GM23338 (cell line): Measurements from ENCODE around the gene EXOC4. TPM values are rescaled to one million over a fixed set of nuclear protein-coding genes. Genes with fewer than 3 reads are reported as not detected.
A peak's percentile ranks its signal among the peaks of the same experiment; 100 is the strongest.

ENCODE experiments used
- ATAC-seq: fragments of 200-7000 bp; cut with Tn5 transposase; 3 replicates; pipeline ENCODE4 v1.9.1; 2020
- DNase-seq: peaks from one replicate; pipeline ENCODE4 v3.0.0-alpha.2; 2015; ENCODE audit warnings: low spot score
- H2AFZ ChIP-seq: fragments of 200-600 bp; sonication (generic); 2 replicates; pipeline ENCODE4 v1.8.0; 2016; ENCODE audit warnings: antibody characterized with exemption, mild to moderate bottlenecking, moderate library complexity
- H3F3A ChIP-seq: fragments of 200-600 bp; sonication (generic); replicated peaks from 2 replicates; pipeline ENCODE4 v1.8.0; 2017; ENCODE audit warnings: antibody characterized with exemption, mixed run types, low read depth
- H3K27ac ChIP-seq: fragments of 200-600 bp; sonication (generic); 2 replicates; pipeline ENCODE4 v1.6.1; 2016; ENCODE audit warnings: low read depth
- H3K27me3 ChIP-seq: fragments of 200-600 bp; sonication (generic); 2 replicates; pipeline ENCODE4 v1.8.0; 2016; ENCODE audit warnings: mild to moderate bottlenecking, mixed run types, moderate library complexity; ENCODE audit not compliant: insufficient read depth
- H3K36me3 ChIP-seq: fragments of 200-600 bp; sonication (generic); 2 replicates; pipeline ENCODE4 v1.8.0; 2016; ENCODE audit warnings: mild to moderate bottlenecking; ENCODE audit not compliant: insufficient read depth
- H3K4me1 ChIP-seq: fragments of 200-600 bp; sonication (generic); 2 replicates; pipeline ENCODE4 v1.8.0; 2016; ENCODE audit warnings: mild to moderate bottlenecking, moderate library complexity; ENCODE audit not compliant: insufficient read depth
- H3K4me2 ChIP-seq: fragments of 200-600 bp; sonication (generic); 2 replicates; pipeline ENCODE4 v1.7.1; 2017; ENCODE audit warnings: mixed run types
- H3K4me3 ChIP-seq: fragments of 200-600 bp; sonication (generic); 2 replicates; pipeline ENCODE4 v1.6.1; 2016; ENCODE audit warnings: mixed run types
- H3K79me2 ChIP-seq: fragments of 200-600 bp; sonication (generic); replicated peaks from 2 replicates; pipeline ENCODE4 v1.8.0; 2017; ENCODE audit warnings: mild to moderate bottlenecking; ENCODE audit not compliant: insufficient read depth
- H3K9me2 ChIP-seq: fragments of 200-600 bp; sonication (generic); 2 replicates; pipeline ENCODE4 v1.8.0; 2017; ENCODE audit not compliant: insufficient read depth
- H4K20me1 ChIP-seq: fragments of 200-600 bp; sonication (generic); replicated peaks from 2 replicates; pipeline ENCODE4 v1.8.0; 2017; ENCODE audit warnings: mild to moderate bottlenecking; ENCODE audit not compliant: insufficient read depth
- H3K27ac Mint-ChIP-seq: 2 replicates; pipeline ENCODE4 v1.8.0; 2020; ENCODE audit warnings: inconsistent platforms, mild to moderate bottlenecking, moderate library complexity, mixed read lengths
- H3K27me3 Mint-ChIP-seq: 3 replicates; pipeline ENCODE4 v1.8.0; 2022; ENCODE audit warnings: low read depth, mild to moderate bottlenecking, moderate library complexity, mixed read lengths, inconsistent platforms; ENCODE audit not compliant: insufficient read depth, poor library complexity
- H3K36me3 Mint-ChIP-seq: 3 replicates; pipeline ENCODE4 v1.8.0; 2021; ENCODE audit warnings: low read depth, mild to moderate bottlenecking, inconsistent platforms, moderate library complexity, mixed read lengths
- H3K4me1 Mint-ChIP-seq: 3 replicates; pipeline ENCODE4 v1.8.0; 2020; ENCODE audit warnings: mild to moderate bottlenecking, inconsistent platforms, mixed read lengths
- H3K4me3 Mint-ChIP-seq: 3 replicates; pipeline ENCODE4 v1.8.0; 2021; ENCODE audit warnings: moderate library complexity, mild to moderate bottlenecking, inconsistent platforms, mixed read lengths
- H3K9me3 Mint-ChIP-seq: 3 replicates; pipeline ENCODE4 v1.8.0; 2020; ENCODE audit warnings: moderate library complexity, mild to moderate bottlenecking, inconsistent platforms, mixed read lengths
- CTCF ChIP-seq, 2 experiments: fragments of 200-600 bp in 1 of 2; sonication (generic) in 1 of 2; conservative IDR thresholded peaks; 2 replicates each; pipeline versions ENCODE4 v1.5.1 to v1.6.1; 2016 to 2017; ENCODE audit warnings: antibody characterized with exemption in 2 of 2, low read depth in 2 of 2, mild to moderate bottlenecking in 2 of 2, moderate library complexity in 1 of 2
- POLR2AphosphoS5 ChIP-seq: IDR thresholded peaks from 2 replicates; pipeline ENCODE4 v1.6.1; 2016; ENCODE audit warnings: antibody characterized with exemption, low read depth
- ZNF114 ChIP-seq: fragments of 250-450 bp; sonication (Bioruptor Pico); IDR thresholded peaks from 2 replicates; pipeline ENCODE4 v1.5.0; 2020; ENCODE audit warnings: mild to moderate bottlenecking, moderate library complexity
- ZNF331 ChIP-seq: fragments of 250-450 bp; sonication (Bioruptor Pico); IDR thresholded peaks from 2 replicates; pipeline ENCODE4 v1.5.0; 2020; ENCODE audit warnings: low read depth, mild to moderate bottlenecking, moderate library complexity
- polyA plus RNA-seq: library from polyadenylated mRNA; unstranded; fragments of >200 nt; fragmentation: Nextera tagmentation; extraction: Ambion mirVana; gene quantifications from 2 replicates; pipeline ENCODE4 v1.2.1, GENCODE V29; 2016
- total RNA-seq: library from RNA; depleted of rRNA; stranded (reverse); fragments of >200 nt; shearing (Covaris generic); gene quantifications from 2 replicates; pipeline ENCODE4 v1.2.3, GENCODE V29; 2014
- TF ChIP-seq, protein P1 (sequence below): fragments of 250-450 bp; sonication (Bioruptor Pico); IDR thresholded peaks from 2 replicates; pipeline ENCODE4 v1.5.0; 2020; ENCODE audit warnings: mild to moderate bottlenecking, moderate library complexity
- TF ChIP-seq, protein P2 (sequence below): IDR thresholded peaks from 2 replicates; pipeline ENCODE4 v1.6.1; 2016; ENCODE audit warnings: antibody characterized with exemption

Gene EXOC4
- total and polyA plus RNA-seq, 2 experiments from 2014 or later = 37.5 to 52.7 TPM

DNA sequence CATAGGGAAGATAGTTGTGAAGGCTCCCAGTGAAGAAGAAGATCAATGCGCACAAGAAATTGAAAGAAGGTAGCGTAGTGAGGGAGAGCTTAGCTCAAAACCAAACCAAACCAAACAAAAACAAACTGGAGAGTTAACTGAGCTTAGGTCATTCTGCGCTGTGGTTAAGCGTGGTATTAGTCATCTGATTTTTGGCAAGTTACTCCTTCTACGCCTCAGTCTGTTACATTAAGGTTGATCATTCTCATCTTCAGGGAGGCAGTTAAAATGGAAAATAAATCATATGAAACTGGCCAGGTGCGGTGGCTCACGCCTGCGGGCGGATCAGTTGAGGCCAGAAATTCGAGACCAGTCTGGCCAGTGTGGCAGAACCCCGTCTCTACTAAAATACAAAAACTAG is 259.7 kb downstream of the EXOC4 start:
- Histone ChIP-seq H3F3A (no peaks in the 10 kb centered on the region), H3K4me2 (no peak overlapping the region), H4K20me1 (no peaks in the 10 kb centered on the region), H3K9me2 (no peaks in the 10 kb centered on the region), H3K27me3 (no peaks in the 10 kb centered on the region), H3K4me3 (no peak overlapping the region), H3K27ac (no peak overlapping the region), H3K36me3 (no peaks in the 10 kb centered on the region), H3K4me1 (peaks cover 7% of the 10 kb centered on the region), H2AFZ (no peak overlapping the region), H3K79me2 (no peaks in the 10 kb centered on the region)
- no peaks in the 10 kb centered on the region for H3K27me3 Mint-ChIP-seq
- DNase-seq (no peak), ATAC-seq (no peak)
- no peaks in the 10 kb centered on the region for H3K9me3 Mint-ChIP-seq
- H3K4me1 Mint-ChIP-seq = peaks cover 21% of the 10 kb centered on the region
- H3K36me3 Mint-ChIP-seq = peaks cover 6% of the 10 kb centered on the region
- TF ChIP-seq CTCF (conservative IDR thresholded peaks at IDR 0.05; ENCODE audit: low read depth in 2 of 2) = no peak
- TF ChIP-seq ZNF331 (CRISPR knock-in tag) = no peak
- TF ChIP-seq ZNF114 (CRISPR knock-in tag) = no peak
- TF ChIP-seq, protein P1, sequence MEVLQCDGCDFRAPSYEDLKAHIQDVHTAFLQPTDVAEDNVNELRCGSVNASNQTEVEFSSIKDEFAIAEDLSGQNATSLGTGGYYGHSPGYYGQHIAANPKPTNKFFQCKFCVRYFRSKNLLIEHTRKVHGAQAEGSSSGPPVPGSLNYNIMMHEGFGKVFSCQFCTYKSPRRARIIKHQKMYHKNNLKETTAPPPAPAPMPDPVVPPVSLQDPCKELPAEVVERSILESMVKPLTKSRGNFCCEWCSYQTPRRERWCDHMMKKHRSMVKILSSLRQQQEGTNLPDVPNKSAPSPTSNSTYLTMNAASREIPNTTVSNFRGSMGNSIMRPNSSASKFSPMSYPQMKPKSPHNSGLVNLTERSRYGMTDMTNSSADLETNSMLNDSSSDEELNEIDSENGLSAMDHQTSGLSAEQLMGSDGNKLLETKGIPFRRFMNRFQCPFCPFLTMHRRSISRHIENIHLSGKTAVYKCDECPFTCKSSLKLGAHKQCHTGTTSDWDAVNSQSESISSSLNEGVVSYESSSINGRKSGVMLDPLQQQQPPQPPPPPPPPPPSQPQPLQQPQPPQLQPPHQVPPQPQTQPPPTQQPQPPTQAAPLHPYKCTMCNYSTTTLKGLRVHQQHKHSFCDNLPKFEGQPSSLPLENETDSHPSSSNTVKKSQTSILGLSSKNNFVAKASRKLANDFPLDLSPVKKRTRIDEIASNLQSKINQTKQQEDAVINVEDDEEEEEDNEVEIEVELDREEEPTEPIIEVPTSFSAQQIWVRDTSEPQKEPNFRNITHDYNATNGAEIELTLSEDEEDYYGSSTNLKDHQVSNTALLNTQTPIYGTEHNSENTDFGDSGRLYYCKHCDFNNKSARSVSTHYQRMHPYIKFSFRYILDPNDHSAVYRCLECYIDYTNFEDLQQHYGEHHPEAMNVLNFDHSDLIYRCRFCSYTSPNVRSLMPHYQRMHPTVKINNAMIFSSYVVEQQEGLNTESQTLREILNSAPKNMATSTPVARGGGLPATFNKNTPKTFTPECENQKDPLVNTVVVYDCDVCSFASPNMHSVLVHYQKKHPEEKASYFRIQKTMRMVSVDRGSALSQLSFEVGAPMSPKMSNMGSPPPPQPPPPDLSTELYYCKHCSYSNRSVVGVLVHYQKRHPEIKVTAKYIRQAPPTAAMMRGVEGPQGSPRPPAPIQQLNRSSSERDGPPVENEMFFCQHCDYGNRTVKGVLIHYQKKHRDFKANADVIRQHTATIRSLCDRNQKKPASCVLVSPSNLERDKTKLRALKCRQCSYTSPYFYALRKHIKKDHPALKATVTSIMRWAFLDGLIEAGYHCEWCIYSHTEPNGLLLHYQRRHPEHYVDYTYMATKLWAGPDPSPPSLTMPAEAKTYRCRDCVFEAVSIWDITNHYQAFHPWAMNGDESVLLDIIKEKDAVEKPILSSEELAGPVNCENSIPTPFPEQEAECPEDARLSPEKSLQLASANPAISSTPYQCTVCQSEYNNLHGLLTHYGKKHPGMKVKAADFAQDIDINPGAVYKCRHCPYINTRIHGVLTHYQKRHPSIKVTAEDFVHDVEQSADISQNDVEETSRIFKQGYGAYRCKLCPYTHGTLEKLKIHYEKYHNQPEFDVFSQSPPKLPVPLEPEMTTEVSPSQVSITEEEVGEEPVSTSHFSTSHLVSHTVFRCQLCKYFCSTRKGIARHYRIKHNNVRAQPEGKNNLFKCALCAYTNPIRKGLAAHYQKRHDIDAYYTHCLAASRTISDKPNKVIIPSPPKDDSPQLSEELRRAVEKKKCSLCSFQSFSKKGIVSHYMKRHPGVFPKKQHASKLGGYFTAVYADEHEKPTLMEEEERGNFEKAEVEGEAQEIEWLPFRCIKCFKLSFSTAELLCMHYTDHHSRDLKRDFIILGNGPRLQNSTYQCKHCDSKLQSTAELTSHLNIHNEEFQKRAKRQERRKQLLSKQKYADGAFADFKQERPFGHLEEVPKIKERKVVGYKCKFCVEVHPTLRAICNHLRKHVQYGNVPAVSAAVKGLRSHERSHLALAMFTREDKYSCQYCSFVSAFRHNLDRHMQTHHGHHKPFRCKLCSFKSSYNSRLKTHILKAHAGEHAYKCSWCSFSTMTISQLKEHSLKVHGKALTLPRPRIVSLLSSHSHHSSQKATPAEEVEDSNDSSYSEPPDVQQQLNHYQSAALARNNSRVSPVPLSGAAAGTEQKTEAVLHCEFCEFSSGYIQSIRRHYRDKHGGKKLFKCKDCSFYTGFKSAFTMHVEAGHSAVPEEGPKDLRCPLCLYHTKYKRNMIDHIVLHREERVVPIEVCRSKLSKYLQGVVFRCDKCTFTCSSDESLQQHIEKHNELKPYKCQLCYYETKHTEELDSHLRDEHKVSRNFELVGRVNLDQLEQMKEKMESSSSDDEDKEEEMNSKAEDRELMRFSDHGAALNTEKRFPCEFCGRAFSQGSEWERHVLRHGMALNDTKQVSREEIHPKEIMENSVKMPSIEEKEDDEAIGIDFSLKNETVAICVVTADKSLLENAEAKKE (CRISPR knock-in tag) = no peak
- TF ChIP-seq, protein P2, sequence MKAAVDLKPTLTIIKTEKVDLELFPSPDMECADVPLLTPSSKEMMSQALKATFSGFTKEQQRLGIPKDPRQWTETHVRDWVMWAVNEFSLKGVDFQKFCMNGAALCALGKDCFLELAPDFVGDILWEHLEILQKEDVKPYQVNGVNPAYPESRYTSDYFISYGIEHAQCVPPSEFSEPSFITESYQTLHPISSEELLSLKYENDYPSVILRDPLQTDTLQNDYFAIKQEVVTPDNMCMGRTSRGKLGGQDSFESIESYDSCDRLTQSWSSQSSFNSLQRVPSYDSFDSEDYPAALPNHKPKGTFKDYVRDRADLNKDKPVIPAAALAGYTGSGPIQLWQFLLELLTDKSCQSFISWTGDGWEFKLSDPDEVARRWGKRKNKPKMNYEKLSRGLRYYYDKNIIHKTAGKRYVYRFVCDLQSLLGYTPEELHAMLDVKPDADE = no peak
- no peak for TF ChIP-seq POLR2AphosphoS5
- H3K4me3 Mint-ChIP-seq = no peak overlapping the region
- H3K27ac Mint-ChIP-seq = peak overlapping the region; percentile 1; the same call in 1 of the 2 replicates
